ENCODE results near the gene SYT17.

Gene SYT17

DNA sequence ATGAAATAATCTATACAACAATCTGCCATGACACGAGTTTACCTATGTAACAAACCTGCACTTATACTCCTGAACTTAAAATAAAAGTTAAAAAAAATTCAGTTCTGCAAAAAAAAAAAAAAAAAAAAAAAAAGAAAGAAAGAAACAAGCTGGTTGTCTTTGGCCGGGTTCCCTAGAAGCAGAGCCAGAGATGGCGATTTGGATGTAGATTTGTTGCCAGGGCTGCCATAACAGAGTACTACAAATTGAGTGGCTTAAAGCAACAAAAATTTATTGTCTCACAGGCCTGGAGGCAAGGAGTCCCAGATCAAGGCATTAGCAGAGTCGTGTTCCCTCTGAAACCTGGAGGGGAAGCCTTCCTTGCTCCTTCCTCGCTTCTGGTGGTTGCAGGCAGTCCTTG lies 20.4 kb downstream of the SYT17 start:
- no peaks in the 10 kb centered on the region for H3K27me3 ChIP-seq (ENCODE audit: low read depth, low read length)
- no peaks in the 10 kb centered on the region for H4K20me1 ChIP-seq (ENCODE audit: insufficient read depth, low read length)
- H3K4me2 ChIP-seq (ENCODE audit: low read length) = no peak overlapping the region
- 0 out of 2 replicates have a peak, but pooled peaks cover under 1% of the 10 kb centered on the region for H3K4me1 ChIP-seq (ENCODE audit: low read length)
- H3K9ac ChIP-seq (ENCODE audit: low read length) = no peak overlapping the region
- TF ChIP-seq, protein P1, sequence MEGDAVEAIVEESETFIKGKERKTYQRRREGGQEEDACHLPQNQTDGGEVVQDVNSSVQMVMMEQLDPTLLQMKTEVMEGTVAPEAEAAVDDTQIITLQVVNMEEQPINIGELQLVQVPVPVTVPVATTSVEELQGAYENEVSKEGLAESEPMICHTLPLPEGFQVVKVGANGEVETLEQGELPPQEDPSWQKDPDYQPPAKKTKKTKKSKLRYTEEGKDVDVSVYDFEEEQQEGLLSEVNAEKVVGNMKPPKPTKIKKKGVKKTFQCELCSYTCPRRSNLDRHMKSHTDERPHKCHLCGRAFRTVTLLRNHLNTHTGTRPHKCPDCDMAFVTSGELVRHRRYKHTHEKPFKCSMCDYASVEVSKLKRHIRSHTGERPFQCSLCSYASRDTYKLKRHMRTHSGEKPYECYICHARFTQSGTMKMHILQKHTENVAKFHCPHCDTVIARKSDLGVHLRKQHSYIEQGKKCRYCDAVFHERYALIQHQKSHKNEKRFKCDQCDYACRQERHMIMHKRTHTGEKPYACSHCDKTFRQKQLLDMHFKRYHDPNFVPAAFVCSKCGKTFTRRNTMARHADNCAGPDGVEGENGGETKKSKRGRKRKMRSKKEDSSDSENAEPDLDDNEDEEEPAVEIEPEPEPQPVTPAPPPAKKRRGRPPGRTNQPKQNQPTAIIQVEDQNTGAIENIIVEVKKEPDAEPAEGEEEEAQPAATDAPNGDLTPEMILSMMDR (IDR thresholded peaks at IDR 0.05; ENCODE audit: low read depth, low read length) = no peak
- no peak overlapping the region for H3K4me3 ChIP-seq (ENCODE audit: low read length)
- no peaks in the 10 kb centered on the region for H3K9me3 ChIP-seq (ENCODE audit: insufficient read depth, low read length)
- no peak overlapping the region for H3K27ac ChIP-seq (ENCODE audit: low read length)
- H3K36me3 ChIP-seq (replicated peaks; ENCODE audit: low read depth, low read length) = no peaks in the 10 kb centered on the region
- H2AFZ ChIP-seq (ENCODE audit: low read depth, low read length) = no peak overlapping the region
- no peaks in the 10 kb centered on the region for H3K79me2 ChIP-seq (ENCODE audit: low read length)

DNA sequence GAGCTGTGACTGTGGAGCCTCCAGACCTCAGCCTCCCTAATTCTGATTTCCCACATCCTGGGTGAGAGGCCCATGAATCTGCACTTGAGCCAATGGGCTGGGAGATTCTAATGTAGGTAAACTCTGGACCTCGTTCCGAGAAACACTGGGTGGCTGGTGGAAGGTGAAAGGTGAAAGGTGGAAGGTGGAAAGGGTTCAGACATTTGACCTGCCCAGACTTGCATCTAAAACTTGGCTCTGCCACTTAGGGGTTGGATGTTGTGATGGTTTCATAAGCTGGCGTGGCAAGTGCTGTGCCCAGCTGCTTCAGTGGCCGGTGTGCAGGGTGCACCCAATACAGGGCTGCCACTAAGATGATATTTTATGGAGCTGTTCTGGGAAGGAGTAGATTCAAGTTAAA lies 24.8 kb downstream of the SYT17 start:
- peaks cover 16% of the 10 kb centered on the region for H3K4me1 ChIP-seq (ENCODE audit: low read length)
- no peaks in the 10 kb centered on the region for H3K79me2 ChIP-seq (ENCODE audit: low read length)
- H3K27ac ChIP-seq (ENCODE audit: low read length) = no peak overlapping the region
- H3K9me3 ChIP-seq (ENCODE audit: insufficient read depth, low read length) = no peaks in the 10 kb centered on the region
- no peak for TF ChIP-seq EZH2phosphoT487 (IDR thresholded peaks at IDR 0.05; ENCODE audit: low read depth)
- TF ChIP-seq, protein P1 (IDR thresholded peaks at IDR 0.05; ENCODE audit: low read depth, low read length) = no peak
- no peak overlapping the region for H3K4me3 ChIP-seq (ENCODE audit: low read length)
- no peaks in the 10 kb centered on the region for H4K20me1 ChIP-seq (ENCODE audit: insufficient read depth, low read length)
- H3K4me2 ChIP-seq (ENCODE audit: low read length) = no peak overlapping the region
- no peaks in the 10 kb centered on the region for H3K27me3 ChIP-seq (ENCODE audit: low read depth, low read length)
- no peaks in the 10 kb centered on the region for H3K36me3 ChIP-seq (replicated peaks; ENCODE audit: low read depth, low read length)
- H2AFZ ChIP-seq (ENCODE audit: low read depth, low read length) = no peak overlapping the region
- H3K9ac ChIP-seq (ENCODE audit: low read length) = no peak overlapping the region

DNA sequence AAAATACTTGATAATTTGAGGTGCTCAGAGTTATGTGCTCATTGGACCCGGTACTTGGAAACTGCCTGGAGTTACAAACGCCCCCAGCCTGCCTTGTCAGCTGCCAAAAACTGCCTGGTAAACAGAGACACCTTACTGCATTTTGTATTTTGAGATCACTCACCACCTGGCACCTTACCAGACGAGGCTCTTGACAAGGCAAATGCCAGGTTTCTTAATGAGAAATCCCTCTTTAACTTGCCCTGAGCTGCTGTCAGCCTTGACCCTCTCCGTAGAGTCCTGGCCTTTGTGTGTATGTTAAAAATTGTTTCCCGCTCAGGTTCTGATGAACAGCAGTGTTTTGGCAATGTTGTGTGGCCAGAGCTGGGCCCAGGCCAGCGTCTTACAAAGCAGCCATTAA lies 28.8 kb downstream of the SYT17 start:
- TF ChIP-seq EZH2phosphoT487 (IDR thresholded peaks at IDR 0.05; ENCODE audit: low read depth) = no peak
- TF ChIP-seq, protein P1 (IDR thresholded peaks at IDR 0.05; ENCODE audit: low read depth, low read length) = no peak
- H3K27ac ChIP-seq (ENCODE audit: low read length) = no peak overlapping the region
- no peaks in the 10 kb centered on the region for H4K20me1 ChIP-seq (ENCODE audit: insufficient read depth, low read length)
- no peaks in the 10 kb centered on the region for H3K79me2 ChIP-seq (ENCODE audit: low read length)
- 0 out of 2 replicates have a peak overlapping the region, but pooled peaks have one; percentile 6 for H3K4me2 ChIP-seq (ENCODE audit: low read length)
- H2AFZ ChIP-seq (ENCODE audit: low read depth, low read length) = peak overlapping the region; percentile 69; the same call in 1 of the 2 replicates
- peaks cover 16% of the 10 kb centered on the region for H3K4me1 ChIP-seq (ENCODE audit: low read length)
- no peaks in the 10 kb centered on the region; the same call in 1 of the 2 replicates for H3K9me3 ChIP-seq (ENCODE audit: insufficient read depth, low read length)
- H3K4me3 ChIP-seq (ENCODE audit: low read length) = no peak overlapping the region
- H3K36me3 ChIP-seq (replicated peaks; ENCODE audit: low read depth, low read length) = no peaks in the 10 kb centered on the region
- H3K27me3 ChIP-seq (ENCODE audit: low read depth, low read length) = no peaks in the 10 kb centered on the region
- no peak overlapping the region for H3K9ac ChIP-seq (ENCODE audit: low read length)

DNA sequence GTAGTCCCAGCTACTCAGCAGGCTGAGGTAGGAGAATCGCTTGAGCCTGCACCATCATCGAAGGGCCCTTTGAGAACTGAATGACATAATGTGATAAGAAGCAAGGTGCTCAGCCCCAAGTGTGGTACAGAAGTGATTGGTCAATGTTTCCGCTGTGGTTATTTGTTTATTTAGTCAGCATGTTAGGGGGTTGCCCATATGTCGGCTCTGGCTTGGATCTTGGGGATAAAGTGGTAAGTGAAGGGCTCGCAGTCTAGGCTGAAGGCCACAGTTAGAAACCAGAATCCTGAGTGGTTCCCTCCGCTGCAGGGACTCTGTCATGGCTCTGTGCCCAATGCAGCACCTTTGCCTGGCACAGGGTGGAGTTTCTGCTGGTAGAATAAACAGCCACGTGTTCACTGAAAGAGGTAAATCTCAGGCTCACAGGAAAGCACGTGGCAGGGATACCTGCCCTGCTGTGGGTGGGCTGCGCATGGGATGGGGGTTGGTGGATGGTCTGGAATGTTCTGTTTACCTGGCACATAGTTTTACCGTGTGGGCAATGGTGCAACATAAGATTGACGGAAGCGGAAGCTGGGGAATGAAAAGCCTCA lies 35.4 kb downstream of the SYT17 start:
- Histone ChIP-seq H3K27ac (ENCODE audit: low read length) (no peak overlapping the region), H3K27me3 (ENCODE audit: low read depth, low read length) (no peaks in the 10 kb centered on the region), H3K4me1 (ENCODE audit: low read length) (peaks cover 17% of the 10 kb centered on the region), H3K9me3 (ENCODE audit: insufficient read depth, low read length) (peaks cover 3% of the 10 kb centered on the region), H2AFZ (ENCODE audit: low read depth, low read length) (no peak overlapping the region), H4K20me1 (ENCODE audit: insufficient read depth, low read length) (no peaks in the 10 kb centered on the region), H3K4me3 (ENCODE audit: low read length) (no peak overlapping the region), H3K9ac (ENCODE audit: low read length) (no peak overlapping the region), H3K79me2 (ENCODE audit: low read length) (no peaks in the 10 kb centered on the region), H3K36me3 (replicated peaks; ENCODE audit: low read depth, low read length) (peaks cover 4% of the 10 kb centered on the region), H3K4me2 (ENCODE audit: low read length) (no peak overlapping the region)
- TF ChIP-seq, protein P1 (IDR thresholded peaks at IDR 0.05; ENCODE audit: low read depth, low read length) = no peak
- no peak for TF ChIP-seq EZH2phosphoT487 (IDR thresholded peaks at IDR 0.05; ENCODE audit: low read depth)

Measured in OCI-LY3 (cell line).